GM12878 (cell line): ENCODE measurements around the gene OR10Z1. TPM values are rescaled to one million over a fixed set of nuclear protein-coding genes. Genes with fewer than 3 reads are reported as not detected.

Source experiments
- ATAC-seq: fragments of 200-7000 bp; cut with Tn5 transposase; 3 replicates; pipeline ENCODE4 v1.9.1; 2020; ENCODE audit warnings: mild to moderate bottlenecking, moderate library complexity
- BruUV-seq: library from RNA; stranded (reverse); fragments of 400-500 nt; replicated peaks from 2 replicates; lab custom pipeline; 2021; lab: Mats Ljungman, UMichigan
- CTCF ChIA-PET: fragments of 300-600 bp; sonication (Branson Sonifier 250); formaldehyde crosslinking; extraction: SDS; loops from one replicate; lab custom pipeline; 2021; ENCODE audit warnings: inconsistent platforms; lab: Yijun Ruan, JAX
- POLR2A ChIA-PET: fragments of 350-600 bp; formaldehyde crosslinking; extraction: SDS; loops from one replicate; lab custom pipeline; 2021; ENCODE audit warnings: inconsistent platforms; lab: Charles Lee
- RAD21 ChIA-PET: fragments of 300-600 bp; sonication (Branson Sonifier 250); formaldehyde crosslinking; loops from one replicate; lab custom pipeline; 2023; ENCODE audit warnings: antibody characterized with exemption; ENCODE audit not compliant: unreplicated experiment; lab: Charles Lee
- SMC1A ChIA-PET: fragments of 300-600 bp; sonication (Branson Sonifier 250); formaldehyde crosslinking; loops from one replicate; lab custom pipeline; 2023; ENCODE audit not compliant: unreplicated experiment, uncharacterized antibody; lab: Charles Lee
- DNase-seq: peaks from one replicate; pipeline ENCODE4 v3.0.0-alpha.2; 2011; ENCODE audit warnings: low read depth, low spot score
- FAIRE-seq: peaks from 3 replicates; lab custom pipeline; 2011; peaks lifted over from hg19 to GRCh38; lab: Jason Lieb, UNC
- H2AFZ ChIP-seq: 2 replicates; pipeline ENCODE4 v1.6.0; 2011; ENCODE audit warnings: low read depth, low read length, control low read depth; ENCODE audit not compliant: control insufficient read depth
- H3K27ac ChIP-seq: 2 replicates; pipeline ENCODE4 v1.5.1; 2011; ENCODE audit warnings: control low read depth; ENCODE audit not compliant: control insufficient read depth, insufficient read depth
- H3K27me3 ChIP-seq, 2 experiments: replicated peaks in 1 of 2; 2 replicates each; pipeline versions ENCODE4 v1.6.0 to v1.6.1; 2011; ENCODE audit warnings: low read length in 1 of 2; ENCODE audit not compliant: control insufficient read depth in 2 of 2, insufficient read depth in 2 of 2
- H3K36me3 ChIP-seq, 2 experiments: 2 replicates each; pipeline ENCODE4 v1.5.1; 2011; ENCODE audit warnings: low read length in 1 of 2; ENCODE audit not compliant: control insufficient read depth in 2 of 2, insufficient read depth in 2 of 2
- H3K4me1 ChIP-seq: 2 replicates; pipeline ENCODE4 v1.6.1; 2011; ENCODE audit warnings: mild to moderate bottlenecking, low read length, moderate library complexity, mixed read lengths; ENCODE audit not compliant: control insufficient read depth, insufficient read depth
- H3K4me2 ChIP-seq: 2 replicates; pipeline ENCODE4 v1.6.0; 2011; ENCODE audit warnings: control low read depth; ENCODE audit not compliant: control insufficient read depth, insufficient read depth
- H3K4me3 ChIP-seq: fragments of 200-600 bp; sonication (generic); 2 replicates; pipeline ENCODE4 v1.5.1; 2016
- H3K79me2 ChIP-seq: 2 replicates; pipeline ENCODE4 v1.6.0; 2011; ENCODE audit warnings: low read length; ENCODE audit not compliant: control insufficient read depth, insufficient read depth
- H3K9ac ChIP-seq: 2 replicates; pipeline ENCODE4 v1.8.0; 2011; ENCODE audit warnings: low read length, control low read depth, mixed read lengths; ENCODE audit not compliant: control insufficient read depth, insufficient read depth
- H3K9me3 ChIP-seq: replicated peaks from 3 replicates; pipeline ENCODE4 v1.5.1; 2011; ENCODE audit warnings: mild to moderate bottlenecking, low read length; ENCODE audit not compliant: control insufficient read depth, insufficient read depth
- H4K20me1 ChIP-seq: 2 replicates; pipeline ENCODE4 v1.6.0; 2011; ENCODE audit not compliant: control insufficient read depth, insufficient read depth
- BACH1 ChIP-seq: fragments of 450-650 bp; IDR thresholded peaks from 2 replicates; pipeline ENCODE4 v1.6.1; 2017; ENCODE audit warnings: mild to moderate bottlenecking, borderline replicate concordance
- MEF2B ChIP-seq: fragments of 450-650 bp; IDR thresholded peaks from 2 replicates; pipeline ENCODE4 v1.6.1; 2018; ENCODE audit warnings: mild to moderate bottlenecking, moderate library complexity; ENCODE audit not compliant: partially characterized antibody, poor library complexity, severe bottlenecking
- PAX8 ChIP-seq: fragments of 450-650 bp; IDR thresholded peaks from 2 replicates; pipeline ENCODE4 v1.6.1; 2017; ENCODE audit warnings: mild to moderate bottlenecking, moderate library complexity
- SPI1 ChIP-seq: IDR thresholded peaks from 2 replicates; pipeline ENCODE4 v1.6.1; 2011; ENCODE audit warnings: low read depth, mild to moderate bottlenecking, low read length, moderate library complexity, borderline replicate concordance; ENCODE audit not compliant: insufficient read depth
- TCF12 ChIP-seq: IDR thresholded peaks from 2 replicates; pipeline ENCODE4 v1.6.1; 2011; ENCODE audit warnings: low read depth, mild to moderate bottlenecking, low read length
- ZNF274 ChIP-seq: IDR thresholded peaks from one replicate; pipeline ENCODE4 v1.8.0; 2011; ENCODE audit not compliant: insufficient read length, insufficient read depth
- ZSCAN29 ChIP-seq: fragments of 450-650 bp; IDR thresholded peaks from 2 replicates; pipeline ENCODE4 v1.6.1; 2017; ENCODE audit warnings: mild to moderate bottlenecking, moderate library complexity
- WGBS: methylation state at CpG from one replicate; pipeline ENCODE4 v1.1.6; 2016; ENCODE audit warnings: low lambda C conversion rate; ENCODE audit not compliant: insufficient replicate concordance, insufficient coverage; ENCODE audit errors: missing lambda C conversion rate; 5-methylcytosine and 5-hydroxymethylcytosine counted together
- in situ Hi-C: fragments of 300-500 bp; cut with MboI; formaldehyde crosslinking; loops from 9 replicates; pipeline ENCODE4 v1.14.3; 2018; ENCODE audit warnings: mixed read lengths
- intact Hi-C: fragments of 100-400 bp; cut with micrococcal nuclease; formaldehyde crosslinking; loops from one replicate; pipeline ENCODE4 v1.14.2; 2022; ENCODE audit not compliant: unreplicated experiment
- polyA plus RNA-seq, 11 experiments: library from polyadenylated mRNA; depleted of rRNA in 4 of 11; unstranded in 6 of 11; stranded (reverse) in 5 of 11; fragments of >200 nt; fragmentation: Nextera tagmentation in 4 of 11; fragmentation: Illumina TruSeq in 1 of 11; extraction: Ambion mirVana in 4 of 11; extraction: Trizol in 1 of 11; gene quantifications; 1 replicate in 1 of 11; 2 replicates in 10 of 11; pipeline versions ENCODE4 v1.2.1 to v1.2.3, GENCODE V29; 2011 to 2016; ENCODE audit warnings: inconsistent platforms in 2 of 11, missing spikeins in 2 of 11, low read depth in 1 of 11
- total RNA-seq, 4 experiments: library from RNA; depleted of rRNA in 3 of 4; stranded (reverse); fragments of >200 nt in 3 of 4; fragmentation: Illumina TruSeq in 1 of 4; extraction: Trizol in 1 of 4; gene quantifications; 2 replicates each; pipeline versions ENCODE4 v1.2.1 to v1.2.3, GENCODE V29; 2013 to 2021
- TF ChIP-seq, protein P1 (sequence below): fragments of 450-650 bp; formaldehyde crosslinking; IDR thresholded peaks from 2 replicates; pipeline ENCODE4 v1.4.0; 2022; ENCODE audit warnings: mild to moderate bottlenecking, moderate library complexity
- TF ChIP-seq, protein P2 (sequence below): IDR thresholded peaks from 2 replicates; pipeline ENCODE4 v1.6.1; 2012; ENCODE audit warnings: low read length, inconsistent platforms
- TF ChIP-seq, protein P3 (sequence below): fragments of 450-650 bp; IDR thresholded peaks from 2 replicates; pipeline ENCODE4 v1.6.1; 2014; ENCODE audit warnings: mild to moderate bottlenecking
- TF ChIP-seq, protein P4 (sequence below): IDR thresholded peaks from 2 replicates; pipeline ENCODE4 v1.6.1; 2012; ENCODE audit warnings: mild to moderate bottlenecking, low read depth, low read length
- TF ChIP-seq, protein P5 (sequence below): fragments of 450-650 bp; IDR thresholded peaks from 2 replicates; pipeline ENCODE4 v1.6.1; 2017; ENCODE audit warnings: borderline replicate concordance

OR10Z1 gene
- total and polyA plus RNA-seq, 10 of the 15 experiments (the other 5 are each of a cell fraction or from before 2014, with no cell fraction given), result not detected

DNA sequence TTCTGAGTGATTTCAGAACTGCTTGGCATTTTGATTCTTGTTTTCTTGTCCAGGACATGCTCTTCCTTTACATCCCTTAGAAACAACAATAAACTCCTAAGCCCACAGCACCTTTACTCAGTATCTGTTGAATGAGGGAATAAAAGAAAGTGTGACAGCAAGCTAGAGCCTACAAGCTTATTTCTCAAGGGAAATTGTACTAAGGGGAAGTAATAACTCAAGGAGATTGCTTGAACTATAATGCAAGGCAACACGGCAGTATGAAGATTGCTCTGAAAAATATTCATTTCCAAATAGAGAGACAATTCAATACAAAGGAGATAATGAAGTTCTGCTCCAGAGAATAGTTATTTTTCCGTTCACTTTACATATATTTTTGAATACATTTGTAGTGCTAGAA lies 41.2 kb upstream of the OR10Z1 start:
- no peak overlapping the region for H3K4me3 ChIP-seq
- no peaks in the 10 kb centered on the region for H3K4me1 ChIP-seq
- ATAC-seq, result no peak
- CTCF ChIA-PET, result interaction anchor here (1.1 kb wide), 1 partner anchor 8 kb away, joined by 3 read pairs; no protein-coding TSS in a partner anchor
- no peak for TF ChIP-seq ZNF274
- TF ChIP-seq, protein P1, sequence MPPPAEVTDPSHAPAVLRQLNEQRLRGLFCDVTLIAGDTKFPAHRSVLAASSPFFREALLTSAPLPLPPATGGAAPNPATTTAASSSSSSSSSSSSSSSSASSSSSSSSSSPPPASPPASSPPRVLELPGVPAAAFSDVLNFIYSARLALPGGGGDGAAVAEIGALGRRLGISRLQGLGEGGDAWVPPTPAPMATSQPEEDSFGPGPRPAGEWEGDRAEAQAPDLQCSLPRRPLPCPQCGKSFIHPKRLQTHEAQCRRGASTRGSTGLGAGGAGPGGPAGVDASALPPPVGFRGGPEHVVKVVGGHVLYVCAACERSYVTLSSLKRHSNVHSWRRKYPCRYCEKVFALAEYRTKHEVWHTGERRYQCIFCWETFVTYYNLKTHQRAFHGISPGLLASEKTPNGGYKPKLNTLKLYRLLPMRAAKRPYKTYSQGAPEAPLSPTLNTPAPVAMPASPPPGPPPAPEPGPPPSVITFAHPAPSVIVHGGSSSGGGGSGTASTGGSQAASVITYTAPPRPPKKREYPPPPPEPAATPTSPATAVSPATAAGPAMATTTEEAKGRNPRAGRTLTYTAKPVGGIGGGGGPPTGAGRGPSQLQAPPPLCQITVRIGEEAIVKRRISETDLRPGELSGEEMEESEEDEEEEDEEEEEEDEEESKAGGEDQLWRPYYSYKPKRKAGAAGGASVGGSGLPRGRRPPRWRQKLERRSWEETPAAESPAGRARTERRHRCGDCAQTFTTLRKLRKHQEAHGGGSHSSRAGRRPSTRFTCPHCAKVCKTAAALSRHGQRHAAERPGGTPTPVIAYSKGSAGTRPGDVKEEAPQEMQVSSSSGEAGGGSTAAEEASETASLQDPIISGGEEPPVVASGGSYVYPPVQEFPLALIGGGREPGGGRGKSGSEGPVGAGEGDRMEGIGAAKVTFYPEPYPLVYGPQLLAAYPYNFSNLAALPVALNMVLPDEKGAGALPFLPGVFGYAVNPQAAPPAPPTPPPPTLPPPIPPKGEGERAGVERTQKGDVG (CRISPR knock-in tag), result no peak
- TF ChIP-seq BACH1, result no peak
- TF ChIP-seq PAX8, result no peak
- TF ChIP-seq, protein P2, sequence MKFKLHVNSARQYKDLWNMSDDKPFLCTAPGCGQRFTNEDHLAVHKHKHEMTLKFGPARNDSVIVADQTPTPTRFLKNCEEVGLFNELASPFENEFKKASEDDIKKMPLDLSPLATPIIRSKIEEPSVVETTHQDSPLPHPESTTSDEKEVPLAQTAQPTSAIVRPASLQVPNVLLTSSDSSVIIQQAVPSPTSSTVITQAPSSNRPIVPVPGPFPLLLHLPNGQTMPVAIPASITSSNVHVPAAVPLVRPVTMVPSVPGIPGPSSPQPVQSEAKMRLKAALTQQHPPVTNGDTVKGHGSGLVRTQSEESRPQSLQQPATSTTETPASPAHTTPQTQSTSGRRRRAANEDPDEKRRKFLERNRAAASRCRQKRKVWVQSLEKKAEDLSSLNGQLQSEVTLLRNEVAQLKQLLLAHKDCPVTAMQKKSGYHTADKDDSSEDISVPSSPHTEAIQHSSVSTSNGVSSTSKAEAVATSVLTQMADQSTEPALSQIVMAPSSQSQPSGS, result no peak
- TF ChIP-seq SPI1, result no peak
- TF ChIP-seq, protein P3, sequence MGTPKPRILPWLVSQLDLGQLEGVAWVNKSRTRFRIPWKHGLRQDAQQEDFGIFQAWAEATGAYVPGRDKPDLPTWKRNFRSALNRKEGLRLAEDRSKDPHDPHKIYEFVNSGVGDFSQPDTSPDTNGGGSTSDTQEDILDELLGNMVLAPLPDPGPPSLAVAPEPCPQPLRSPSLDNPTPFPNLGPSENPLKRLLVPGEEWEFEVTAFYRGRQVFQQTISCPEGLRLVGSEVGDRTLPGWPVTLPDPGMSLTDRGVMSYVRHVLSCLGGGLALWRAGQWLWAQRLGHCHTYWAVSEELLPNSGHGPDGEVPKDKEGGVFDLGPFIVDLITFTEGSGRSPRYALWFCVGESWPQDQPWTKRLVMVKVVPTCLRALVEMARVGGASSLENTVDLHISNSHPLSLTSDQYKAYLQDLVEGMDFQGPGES, result no peak
- no peak for TF ChIP-seq ZSCAN29
- TF ChIP-seq, protein P4, sequence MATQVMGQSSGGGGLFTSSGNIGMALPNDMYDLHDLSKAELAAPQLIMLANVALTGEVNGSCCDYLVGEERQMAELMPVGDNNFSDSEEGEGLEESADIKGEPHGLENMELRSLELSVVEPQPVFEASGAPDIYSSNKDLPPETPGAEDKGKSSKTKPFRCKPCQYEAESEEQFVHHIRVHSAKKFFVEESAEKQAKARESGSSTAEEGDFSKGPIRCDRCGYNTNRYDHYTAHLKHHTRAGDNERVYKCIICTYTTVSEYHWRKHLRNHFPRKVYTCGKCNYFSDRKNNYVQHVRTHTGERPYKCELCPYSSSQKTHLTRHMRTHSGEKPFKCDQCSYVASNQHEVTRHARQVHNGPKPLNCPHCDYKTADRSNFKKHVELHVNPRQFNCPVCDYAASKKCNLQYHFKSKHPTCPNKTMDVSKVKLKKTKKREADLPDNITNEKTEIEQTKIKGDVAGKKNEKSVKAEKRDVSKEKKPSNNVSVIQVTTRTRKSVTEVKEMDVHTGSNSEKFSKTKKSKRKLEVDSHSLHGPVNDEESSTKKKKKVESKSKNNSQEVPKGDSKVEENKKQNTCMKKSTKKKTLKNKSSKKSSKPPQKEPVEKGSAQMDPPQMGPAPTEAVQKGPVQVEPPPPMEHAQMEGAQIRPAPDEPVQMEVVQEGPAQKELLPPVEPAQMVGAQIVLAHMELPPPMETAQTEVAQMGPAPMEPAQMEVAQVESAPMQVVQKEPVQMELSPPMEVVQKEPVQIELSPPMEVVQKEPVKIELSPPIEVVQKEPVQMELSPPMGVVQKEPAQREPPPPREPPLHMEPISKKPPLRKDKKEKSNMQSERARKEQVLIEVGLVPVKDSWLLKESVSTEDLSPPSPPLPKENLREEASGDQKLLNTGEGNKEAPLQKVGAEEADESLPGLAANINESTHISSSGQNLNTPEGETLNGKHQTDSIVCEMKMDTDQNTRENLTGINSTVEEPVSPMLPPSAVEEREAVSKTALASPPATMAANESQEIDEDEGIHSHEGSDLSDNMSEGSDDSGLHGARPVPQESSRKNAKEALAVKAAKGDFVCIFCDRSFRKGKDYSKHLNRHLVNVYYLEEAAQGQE, result no peak
- no peak for TF ChIP-seq MEF2B
- TF ChIP-seq, protein P5, sequence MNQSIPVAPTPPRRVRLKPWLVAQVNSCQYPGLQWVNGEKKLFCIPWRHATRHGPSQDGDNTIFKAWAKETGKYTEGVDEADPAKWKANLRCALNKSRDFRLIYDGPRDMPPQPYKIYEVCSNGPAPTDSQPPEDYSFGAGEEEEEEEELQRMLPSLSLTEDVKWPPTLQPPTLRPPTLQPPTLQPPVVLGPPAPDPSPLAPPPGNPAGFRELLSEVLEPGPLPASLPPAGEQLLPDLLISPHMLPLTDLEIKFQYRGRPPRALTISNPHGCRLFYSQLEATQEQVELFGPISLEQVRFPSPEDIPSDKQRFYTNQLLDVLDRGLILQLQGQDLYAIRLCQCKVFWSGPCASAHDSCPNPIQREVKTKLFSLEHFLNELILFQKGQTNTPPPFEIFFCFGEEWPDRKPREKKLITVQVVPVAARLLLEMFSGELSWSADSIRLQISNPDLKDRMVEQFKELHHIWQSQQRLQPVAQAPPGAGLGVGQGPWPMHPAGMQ, result no peak
- no peak for TF ChIP-seq TCF12
- no peaks in the 10 kb centered on the region for H3K36me3 ChIP-seq
- H4K20me1 ChIP-seq, result no peaks in the 10 kb centered on the region
- in situ Hi-C loops, result no loop called here
- H3K9me3 ChIP-seq, result no peaks in the 10 kb centered on the region
- no peaks in the 10 kb centered on the region for H3K79me2 ChIP-seq
- H3K9ac ChIP-seq, result no peak overlapping the region
- POLR2A ChIA-PET, result no interaction called here
- FAIRE-seq, result no peak
- no peak for DNase-seq
- no TSS peak for BruUV-seq
- RAD21 ChIA-PET, result no interaction called here
- H3K27ac ChIP-seq, result no peak overlapping the region
- intact Hi-C loops, result no loop called here
- no peak overlapping the region for H3K4me2 ChIP-seq
- WGBS, result 26% methylated on average over 2 of the region's 2 CpGs
- H2AFZ ChIP-seq, result no peak overlapping the region
- no peaks in the 10 kb centered on the region for H3K27me3 ChIP-seq
- SMC1A ChIA-PET, result no interaction called here
